Right ventricle myocardium superior (tissue), 1 donor: Measurements from ENCODE around the gene MIXL1. TPM values are rescaled to one million over a fixed set of nuclear protein-coding genes. Genes with fewer than 3 reads are reported as not detected.
"Not testable (repeated sequence)": the region's sequence is repeated elsewhere in the genome, so short reads cannot be mapped to it uniquely, and the experiment has no call there.

Experiments used
- ATAC-seq: fragments of 200-7000 bp; cut with Tn5 transposase; one replicate; pipeline ENCODE4 v1.9.1; 2020; ENCODE audit warnings: mild to moderate bottlenecking; ENCODE audit not compliant: poor library complexity
- DNase-seq: peaks from one replicate; pipeline ENCODE4 v3.0.0-alpha.2; 2020
- intact Hi-C: fragments of 100-400 bp; cut with DNase I; formaldehyde crosslinking; loops from one replicate; pipeline ENCODE4 v1.11.2; 2022
- long read RNA-seq: library from polyadenylated mRNA; unstranded; transcript quantifications from one replicate; pipeline ENCODE4 v2.0.0, GENCODE V29; 2021
- total RNA-seq: library from RNA; stranded (reverse); fragmentation: NEBNext Ultra II Directional; extraction: Animal tissue kit (Norgen Biotek cat#: 25700); gene quantifications from one replicate; pipeline ENCODE4 v1.2.1, GENCODE V29; 2021
- donor health status: DM: no; HTN: yes; CAD: no; lungs with severe emphysema.

Gene MIXL1
- not detected for total RNA-seq
- long read RNA-seq, result 0 reads

GRCh38 chr1:226223157-226223785 lies at the start of gene MIXL1:
Gene MIXL1, plus strand, starts transcription at chr1:226223664. Its CDS starts 18 bp downstream, at chr1:226223682.
- intact Hi-C loops, result no loop called here
- no peak for DNase-seq
- ATAC-seq, result peak; percentile 29

GRCh38 chr1:226176870-226177269 lies 46.6 kb upstream of the MIXL1 start:
- ATAC-seq (no peak), DNase-seq (no peak)
- intact Hi-C loops, result no loop called here

- ATAC-seq, result peak; percentile 34
- DNase-seq, result peak; percentile 68
- intact Hi-C loops, result no loop called here
These were observed 41.3 kb upstream of the MIXL1 start for GRCh38 chr1:226181996-226182714.

- DNase-seq (no peak), ATAC-seq (no peak)
- intact Hi-C loops, result no loop called here
These were observed 38.1 kb upstream of the MIXL1 start for GRCh38 chr1:226185141-226186036.

GRCh38 chr1:226186124-226187018 lies 37.1 kb upstream of the MIXL1 start, which contains the start of gene ACBD3:
Gene ACBD3, minus strand, starts transcription at chr1:226186741. Its CDS starts 66 bp downstream, at chr1:226186675.
- intact Hi-C loops, result no loop called here
- ATAC-seq (peak; percentile 98), DNase-seq (peak; percentile 92)

- ATAC-seq (no peak), DNase-seq (no peak)
- intact Hi-C loops, result no loop called here
These were observed 36.5 kb upstream of the MIXL1 start for GRCh38 chr1:226187019-226187322.

- ATAC-seq (no peak), DNase-seq (no peak)
- intact Hi-C loops, result no loop called here
These were observed 36.1 kb upstream of the MIXL1 start for GRCh38 chr1:226187380-226187779.

GRCh38 chr1:226195144-226195543 lies 28.3 kb upstream of the MIXL1 start:
- intact Hi-C loops, result no loop called here
- ATAC-seq (no peak), DNase-seq (no peak)

- ATAC-seq, result no peak
- intact Hi-C loops, result no loop called here
These were observed 23.5 kb upstream of the MIXL1 start for GRCh38 chr1:226199971-226200370.

GRCh38 chr1:226201029-226201593 lies 22.4 kb upstream of the MIXL1 start:
- intact Hi-C loops, result no loop called here
- no peak for DNase-seq
- ATAC-seq, result no peak

More at GRCh38 chr1:226199971-226200370, 23.5 kb upstream of the MIXL1 start:
- no peak for DNase-seq

- no peak for ATAC-seq
These were observed 21.2 kb upstream of the MIXL1 start for GRCh38 chr1:226202246-226202645.

GRCh38 chr1:226202666-226203065 lies 20.8 kb upstream of the MIXL1 start:
- ATAC-seq, intact Hi-C loops, DNase-seq: not testable (repeated sequence)

More at GRCh38 chr1:226202246-226202645, 21.2 kb upstream of the MIXL1 start:
- no peak for DNase-seq
- intact Hi-C loops, result no loop called here

- DNase-seq (no peak), ATAC-seq (no peak)
- intact Hi-C loops, result no loop called here
These were observed 20.2 kb upstream of the MIXL1 start for GRCh38 chr1:226203240-226203639.

GRCh38 chr1:226203655-226204054 lies 19.8 kb upstream of the MIXL1 start:
- intact Hi-C loops, result no loop called here
- ATAC-seq, result no peak
- no peak for DNase-seq

GRCh38 chr1:226204198-226204597 lies 19.3 kb upstream of the MIXL1 start:
- intact Hi-C loops, result no loop called here
- ATAC-seq (no peak), DNase-seq (no peak)

- DNase-seq (no peak), ATAC-seq (no peak)
- intact Hi-C loops, result no loop called here
These were observed 16.4 kb upstream of the MIXL1 start for GRCh38 chr1:226207048-226207447.

- intact Hi-C loops, result no loop called here
- no peak for DNase-seq
- no peak for ATAC-seq
These were observed 14.0 kb upstream of the MIXL1 start for GRCh38 chr1:226209307-226210059.
